Rectal smooth muscle tissue (tissue), 1 donor: ENCODE results near the gene PPP1R37.

ENCODE experiments used
- H3K27ac ChIP-seq: one replicate; pipeline ENCODE4 v1.7.0; 2013; ENCODE audit warnings: low read depth, low read length, inconsistent platforms
- H3K27me3 ChIP-seq: one replicate; pipeline ENCODE4 v1.7.0; 2013; ENCODE audit warnings: low read length; ENCODE audit not compliant: control insufficient read depth, insufficient read depth
- H3K36me3 ChIP-seq: one replicate; pipeline ENCODE4 v1.7.0; 2013; ENCODE audit warnings: low read length; ENCODE audit not compliant: control insufficient read depth, insufficient read depth
- H3K4me1 ChIP-seq: one replicate; pipeline ENCODE4 v1.7.0; 2013; ENCODE audit warnings: low read length; ENCODE audit not compliant: control insufficient read depth, insufficient read depth
- H3K4me3 ChIP-seq: one replicate; pipeline ENCODE4 v1.7.0; 2013; ENCODE audit warnings: low read length
- H3K9ac ChIP-seq: one replicate; pipeline ENCODE4 v1.7.0; 2013; ENCODE audit warnings: low read length

Gene PPP1R37

DNA sequence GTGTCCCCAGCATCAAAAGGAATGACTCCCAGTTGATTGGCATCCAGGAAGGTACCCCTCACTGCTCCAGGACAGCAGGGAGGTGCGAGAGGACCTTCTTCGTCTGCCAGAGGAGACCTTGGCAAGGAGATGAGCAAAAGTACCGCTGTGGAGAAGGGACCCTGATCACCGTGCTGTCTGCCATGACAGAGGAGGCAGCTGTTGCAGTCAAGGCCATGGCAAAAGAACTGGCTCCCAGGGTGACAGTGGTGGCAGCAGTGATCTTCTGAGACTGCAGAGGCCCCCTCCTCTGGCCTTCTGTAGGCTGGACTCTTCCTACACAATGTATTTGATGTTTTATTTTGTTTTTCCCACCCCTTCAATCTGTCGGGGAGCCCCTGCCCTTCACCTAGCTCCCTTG, 35.8 kb downstream of the PPP1R37 start:
- peaks cover 3% of the 10 kb centered on the region for H3K36me3 ChIP-seq
- H3K9ac ChIP-seq: no peak overlapping the region
- no peak overlapping the region for H3K4me3 ChIP-seq

DNA sequence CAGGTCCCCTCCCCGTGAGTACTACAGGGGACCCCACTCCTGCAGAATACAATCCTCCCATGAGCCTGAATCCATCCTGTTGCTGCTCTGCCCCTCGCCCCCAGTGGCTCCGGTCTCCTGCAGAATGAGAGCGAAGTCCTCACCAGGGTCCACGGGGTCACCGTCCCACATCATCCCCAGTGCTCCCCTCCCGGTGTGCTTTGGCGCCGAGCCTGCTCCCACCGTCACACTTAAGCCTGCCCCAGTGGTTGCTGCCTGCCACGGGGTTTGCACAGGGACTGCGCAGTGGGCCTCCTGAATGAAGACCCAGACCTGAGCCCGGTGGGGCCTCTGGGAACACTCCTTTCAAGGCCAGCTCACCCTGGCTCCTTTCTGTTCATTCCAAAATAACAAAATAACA, 37.3 kb downstream of the PPP1R37 start:
- Histone ChIP-seq H3K9ac (no peak overlapping the region), H3K4me1 (no peaks in the 10 kb centered on the region), H3K36me3 (peaks cover 3% of the 10 kb centered on the region), H3K27ac (no peak overlapping the region), H3K27me3 (no peaks in the 10 kb centered on the region), H3K4me3 (no peak overlapping the region)

More for the DNA sequence above, 35.8 kb downstream of the PPP1R37 start:
- no peak overlapping the region for H3K27ac ChIP-seq
- H3K4me1 ChIP-seq: no peaks in the 10 kb centered on the region
- no peaks in the 10 kb centered on the region for H3K27me3 ChIP-seq

DNA sequence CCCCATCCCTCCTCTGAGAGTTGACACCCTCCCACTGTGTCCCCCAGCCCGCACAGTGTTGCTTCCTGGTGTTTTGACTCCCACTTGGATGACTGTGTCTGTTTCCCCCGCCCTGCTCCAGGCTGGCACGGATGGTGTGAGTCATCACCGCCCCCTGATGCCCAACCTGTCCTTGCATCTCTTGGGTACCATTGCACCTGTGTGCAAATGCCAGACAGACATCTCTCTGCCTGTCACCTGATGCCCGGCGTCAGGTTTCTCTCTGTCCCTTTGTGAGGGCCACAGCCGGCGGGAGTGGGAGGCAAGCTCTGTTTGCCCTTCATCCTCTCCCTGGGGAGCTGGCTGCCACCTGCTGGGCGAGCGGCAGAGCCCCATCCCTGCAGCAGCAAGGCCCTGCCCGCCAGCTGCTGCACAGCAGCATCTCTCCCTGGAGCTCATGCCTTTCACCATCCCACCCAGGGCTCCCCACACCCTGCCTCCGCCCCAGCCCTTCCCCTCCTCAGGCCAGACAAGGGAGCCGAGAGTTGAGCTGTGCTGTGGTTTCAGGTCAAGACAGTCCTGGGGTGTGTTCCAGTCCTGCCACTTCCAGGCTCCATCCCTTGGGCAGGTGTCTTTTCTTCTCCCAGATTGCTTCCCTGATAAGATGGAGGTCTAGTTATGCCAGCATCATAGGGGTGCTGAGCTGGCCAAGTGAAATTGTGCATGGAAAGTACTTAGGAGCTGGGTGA, 38.1 kb downstream of the PPP1R37 start:
- peaks cover 3% of the 10 kb centered on the region for H3K36me3 ChIP-seq
- H3K27ac ChIP-seq: no peak overlapping the region
- no peaks in the 10 kb centered on the region for H3K4me1 ChIP-seq
- no peak overlapping the region for H3K4me3 ChIP-seq
- no peak overlapping the region for H3K9ac ChIP-seq
- no peaks in the 10 kb centered on the region for H3K27me3 ChIP-seq

DNA sequence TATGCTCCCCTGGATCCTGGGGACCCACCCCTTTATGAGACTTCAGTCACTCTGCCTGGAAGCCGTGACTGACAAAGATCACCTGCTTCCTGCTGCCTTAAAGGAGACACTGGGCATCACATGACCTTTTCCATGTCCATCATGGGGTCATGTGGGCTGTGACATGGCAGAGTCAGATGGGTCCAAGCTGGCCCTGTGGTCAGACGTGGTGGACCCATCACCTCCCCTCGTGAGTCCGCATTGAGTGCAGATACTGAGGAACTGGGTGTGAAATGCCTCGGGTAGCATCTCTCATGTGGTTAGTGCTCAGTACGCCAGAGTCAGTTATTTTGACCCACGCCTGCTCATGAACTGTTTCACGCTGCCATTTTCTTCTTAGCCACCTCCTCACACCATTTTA, 40.7 kb downstream of the PPP1R37 start:
- no peak overlapping the region for H3K4me3 ChIP-seq
- H3K27me3 ChIP-seq: no peaks in the 10 kb centered on the region
- H3K4me1 ChIP-seq: peaks cover 6% of the 10 kb centered on the region
- peaks cover 2% of the 10 kb centered on the region for H3K36me3 ChIP-seq
- no peak overlapping the region for H3K27ac ChIP-seq
- no peak overlapping the region for H3K9ac ChIP-seq

DNA sequence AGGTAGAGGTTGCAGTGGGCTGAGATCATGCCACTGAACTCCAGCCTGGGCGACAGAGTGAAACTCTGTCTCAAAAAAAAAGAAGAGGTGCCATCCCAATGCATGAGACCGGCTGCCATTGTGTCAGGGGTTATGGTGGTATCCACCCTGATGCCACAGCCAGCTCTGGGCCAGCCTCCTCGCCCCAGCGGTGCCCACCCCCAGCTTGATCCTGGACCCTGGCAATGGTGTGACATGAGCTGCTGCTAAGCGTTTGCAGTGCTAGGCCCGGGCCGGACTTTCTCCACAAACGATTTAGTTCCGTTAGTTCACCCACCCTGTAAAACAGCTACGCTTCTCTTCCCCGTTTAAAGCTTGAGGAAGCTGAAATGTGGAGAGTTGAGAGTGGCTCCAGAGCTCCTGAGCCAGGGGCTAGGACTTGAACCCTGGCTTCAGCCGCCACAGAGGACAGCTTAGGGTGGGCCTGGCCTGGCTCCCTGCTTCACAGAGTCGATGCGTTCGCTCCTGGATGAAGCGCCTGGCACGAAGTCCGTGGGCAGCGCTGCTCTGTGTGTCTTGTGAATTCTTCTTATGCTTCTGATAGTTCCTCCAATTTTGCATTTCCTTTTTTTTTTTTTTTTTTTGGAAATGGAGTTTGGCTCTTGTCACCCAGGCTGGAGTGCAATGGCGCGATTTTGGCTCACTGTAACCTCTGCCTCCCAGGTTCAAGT, 42.4 kb downstream of the PPP1R37 start:
- H3K27ac ChIP-seq: no peak overlapping the region
- H3K4me1 ChIP-seq: peaks cover 6% of the 10 kb centered on the region
- no peaks in the 10 kb centered on the region for H3K36me3 ChIP-seq
- H3K27me3 ChIP-seq: no peaks in the 10 kb centered on the region
- H3K9ac ChIP-seq: no peak overlapping the region
- H3K4me3 ChIP-seq: no peak overlapping the region

DNA sequence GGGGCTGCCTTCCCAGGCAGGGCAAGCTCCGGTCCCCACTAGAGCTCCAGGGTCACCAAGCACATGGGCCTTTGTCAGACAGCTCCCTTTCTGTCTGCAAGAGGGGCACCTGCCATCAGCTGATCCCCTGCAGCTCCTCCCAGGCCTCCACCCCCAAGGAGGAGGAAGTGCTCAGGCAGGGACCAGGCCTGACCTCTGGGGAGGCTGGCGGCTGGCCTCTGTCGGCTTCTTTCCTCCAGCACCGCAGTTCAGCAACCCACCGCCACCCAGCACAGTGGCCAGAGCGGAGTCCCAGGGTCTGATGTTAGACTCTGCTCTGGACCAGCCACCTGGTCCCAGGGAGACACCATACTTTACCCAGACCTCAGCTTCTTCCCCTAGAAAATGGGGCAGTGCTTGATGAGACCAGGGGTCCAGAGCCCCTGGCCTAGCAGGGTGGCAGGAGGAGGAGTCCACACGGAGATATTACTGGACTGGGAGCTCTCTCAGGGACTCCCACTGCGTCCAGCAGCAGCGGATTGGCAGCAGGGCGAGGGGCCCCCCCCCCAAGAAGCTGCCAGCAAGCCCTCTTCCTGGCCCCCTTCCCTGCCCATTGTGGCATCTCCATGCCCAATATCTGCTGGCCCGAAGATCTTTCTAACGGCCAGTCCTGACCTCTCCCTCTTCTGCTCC, 43.7 kb downstream of the PPP1R37 start:
- peak overlapping the region; percentile 17 for H3K27ac ChIP-seq
- no peaks in the 10 kb centered on the region for H3K36me3 ChIP-seq
- peaks cover 6% of the 10 kb centered on the region for H3K4me1 ChIP-seq
- H3K27me3 ChIP-seq: no peaks in the 10 kb centered on the region
- H3K9ac ChIP-seq: no peak overlapping the region
- H3K4me3 ChIP-seq: no peak overlapping the region

DNA sequence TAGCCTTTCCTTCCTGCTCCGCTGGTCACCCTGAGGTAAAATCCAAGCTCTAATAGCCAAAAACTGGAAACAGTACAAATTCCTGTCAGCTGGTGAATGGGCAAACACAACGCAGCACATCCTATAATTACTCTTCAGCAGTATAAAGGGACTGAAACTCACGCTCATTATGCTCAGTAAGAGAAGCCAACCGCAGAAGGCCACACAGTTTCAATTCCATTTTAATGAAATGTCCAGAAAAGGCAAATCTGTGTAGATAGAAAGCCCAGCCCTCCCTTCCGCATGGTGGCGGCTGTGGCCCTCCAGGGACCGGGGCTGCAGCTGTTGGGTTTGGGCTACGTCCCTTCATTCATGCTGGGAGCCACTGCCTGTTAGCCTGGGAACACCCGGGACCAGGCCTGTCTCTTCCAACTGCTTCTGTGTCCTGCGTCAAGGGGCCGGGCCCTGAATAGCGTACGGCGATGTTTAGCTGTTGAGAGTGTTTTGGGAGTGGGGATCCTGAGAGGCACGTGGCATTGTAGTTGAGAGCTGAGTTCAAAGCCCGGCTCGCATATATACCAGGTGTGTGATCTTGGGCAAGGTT, 44.3 kb downstream of the PPP1R37 start:
- Histone ChIP-seq H3K27ac (peak overlapping the region; percentile 17), H3K4me1 (peaks cover 6% of the 10 kb centered on the region), H3K36me3 (no peaks in the 10 kb centered on the region), H3K4me3 (no peak overlapping the region), H3K9ac (no peak overlapping the region), H3K27me3 (no peaks in the 10 kb centered on the region)

DNA sequence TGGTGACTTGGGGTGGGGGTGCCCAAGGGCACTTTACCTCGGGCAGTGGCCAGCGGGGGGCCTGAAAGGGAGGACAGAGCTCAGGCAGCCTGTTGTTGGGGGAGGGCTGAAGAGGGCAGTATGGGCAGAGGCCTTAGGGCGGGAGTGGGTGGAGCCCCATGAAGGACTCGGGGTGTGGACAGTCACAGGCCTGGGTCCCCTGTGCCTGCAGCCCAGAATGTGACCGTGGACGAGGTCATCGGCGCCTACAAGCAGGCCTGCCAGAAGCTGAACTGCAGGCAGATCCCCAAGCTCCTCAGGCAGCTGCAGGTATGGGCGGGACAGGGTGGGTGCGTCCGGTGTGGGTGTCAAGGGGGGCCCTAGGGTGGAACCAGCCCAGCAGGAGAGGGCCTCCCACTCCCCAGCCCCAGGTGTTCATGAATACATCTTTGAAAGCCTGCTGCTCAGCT, 45.3 kb downstream of the PPP1R37 start:
- Histone ChIP-seq H3K4me1 (peaks cover 6% of the 10 kb centered on the region), H3K4me3 (no peak overlapping the region), H3K27ac (no peak overlapping the region), H3K36me3 (peaks cover 8% of the 10 kb centered on the region), H3K9ac (no peak overlapping the region), H3K27me3 (no peaks in the 10 kb centered on the region)

DNA sequence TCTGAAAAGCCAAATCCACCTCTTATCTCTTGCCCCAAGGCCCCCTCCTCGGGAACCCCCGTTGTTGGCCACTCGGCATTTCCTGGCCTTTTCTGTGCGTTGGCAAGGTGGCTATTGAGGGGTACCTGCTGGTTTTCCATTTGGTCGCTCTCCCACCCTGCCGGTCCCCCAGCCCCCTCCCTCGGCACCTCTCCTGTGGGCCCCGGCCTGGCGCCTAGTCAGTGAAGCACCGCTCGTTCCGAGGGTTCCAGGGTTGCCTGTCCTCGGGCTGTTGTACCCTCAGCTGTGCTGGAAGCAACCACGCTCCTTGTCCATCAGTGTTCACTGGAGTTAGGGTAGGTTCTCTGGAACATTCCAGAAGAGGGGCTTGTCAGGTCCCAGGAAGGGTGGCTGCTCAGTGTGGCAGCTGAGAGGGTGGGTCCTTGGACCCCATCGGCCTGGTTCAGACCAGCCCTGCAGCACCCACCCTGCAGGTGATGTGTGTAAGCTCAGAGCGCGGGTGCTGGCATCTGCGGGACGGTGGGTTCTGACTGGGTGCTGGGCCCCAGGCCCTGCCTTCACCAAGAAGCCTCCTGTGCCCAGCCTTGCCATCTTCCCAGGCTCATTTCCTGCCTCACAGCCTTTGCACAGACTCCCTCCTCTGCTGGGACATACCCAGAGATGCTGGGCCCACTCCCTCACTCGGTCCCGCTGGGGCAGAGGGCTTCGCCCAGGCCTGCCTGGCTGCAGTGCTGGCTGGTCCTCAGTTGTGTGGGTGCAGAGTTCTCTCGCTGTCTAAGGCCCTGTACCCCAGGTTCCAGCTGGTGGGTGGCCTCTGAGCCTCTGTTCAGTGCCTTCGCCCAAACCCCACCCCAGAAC, 46.5 kb downstream of the PPP1R37 start:
- H3K27ac ChIP-seq: no peak overlapping the region
- peaks cover 6% of the 10 kb centered on the region for H3K4me1 ChIP-seq
- no peak overlapping the region for H3K9ac ChIP-seq
- H3K36me3 ChIP-seq: peaks cover 10% of the 10 kb centered on the region
- H3K27me3 ChIP-seq: no peaks in the 10 kb centered on the region
- H3K4me3 ChIP-seq: no peak overlapping the region

DNA sequence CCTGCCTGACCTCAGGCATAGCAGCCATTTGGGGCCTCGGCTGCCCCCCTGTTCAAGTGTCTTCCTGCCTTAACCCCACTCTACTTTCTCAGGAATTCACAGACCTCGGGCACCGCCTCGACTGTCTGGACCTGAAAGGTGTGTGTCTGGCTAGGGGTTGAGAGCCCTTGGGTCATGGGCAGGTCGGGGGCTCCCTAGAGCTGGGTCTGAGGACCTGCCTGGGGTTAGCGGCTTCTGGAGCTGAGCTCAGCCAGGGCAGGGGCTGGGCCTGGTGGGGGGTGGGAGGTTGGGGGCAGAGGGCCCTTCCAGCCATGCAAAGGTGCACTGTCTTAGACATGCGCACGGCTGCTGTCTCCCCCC, 47.1 kb downstream of the PPP1R37 start:
- Histone ChIP-seq H3K9ac (no peak overlapping the region), H3K27ac (no peak overlapping the region), H3K27me3 (no peaks in the 10 kb centered on the region), H3K4me1 (peaks cover 6% of the 10 kb centered on the region), H3K4me3 (no peak overlapping the region), H3K36me3 (peaks cover 15% of the 10 kb centered on the region)

DNA sequence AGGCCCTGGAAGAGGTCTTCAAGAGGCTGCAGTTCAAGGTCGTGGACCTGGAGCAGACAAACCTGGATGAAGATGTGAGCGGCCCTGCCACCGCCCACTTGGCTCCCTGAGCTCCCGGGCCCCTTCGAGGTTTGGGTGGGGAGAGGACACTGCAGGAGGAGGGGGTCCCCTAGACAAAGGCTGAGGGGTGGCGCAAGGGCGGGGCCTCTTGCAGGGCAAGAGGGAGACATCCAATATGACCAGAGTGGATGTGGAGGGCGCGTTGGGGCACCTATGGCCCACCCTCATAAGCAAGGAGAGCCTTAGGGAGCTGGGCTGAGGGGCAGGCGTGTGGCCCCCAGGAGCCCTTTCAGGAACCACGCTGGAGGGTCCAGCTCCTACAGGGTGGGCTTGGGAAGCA, 47.6 kb downstream of the PPP1R37 start:
- Histone ChIP-seq H3K9ac (no peak overlapping the region), H3K4me1 (peaks cover 6% of the 10 kb centered on the region), H3K27me3 (no peaks in the 10 kb centered on the region), H3K27ac (no peak overlapping the region), H3K4me3 (no peak overlapping the region), H3K36me3 (peaks cover 15% of the 10 kb centered on the region)
